Transverse colon (tissue), 4 donors: Measurements from ENCODE around the gene SETD3.

Experiments
- EP300 ChIP-seq: sonication (generic); formaldehyde crosslinking; IDR thresholded peaks from one replicate; pipeline ENCODE4 v1.6.1; 2017; ENCODE audit warnings: antibody characterized with exemption, low read depth
- POLR2A ChIP-seq: fragments of 450-650 bp; IDR thresholded peaks from one replicate; pipeline ENCODE4 v1.6.1; 2016; ENCODE audit warnings: antibody characterized with exemption, mild to moderate bottlenecking, moderate library complexity
- POLR2AphosphoS5 ChIP-seq, 3 donors: sonication (generic); formaldehyde crosslinking; IDR thresholded peaks; one replicate each; pipeline ENCODE4 v1.6.1; 2016; ENCODE audit warnings: antibody characterized with exemption in 3 of 3
- TF ChIP-seq, protein P1 (sequence below), 5 experiments: fragments of 200-600 bp in 3 of 5; fragments of 450-650 bp in 2 of 5; sonication (generic) in 3 of 5; IDR thresholded peaks; 1 replicate in 2 of 5; 2 replicates in 3 of 5; pipeline ENCODE4 v1.5.1; 2016 to 2017; ENCODE audit warnings: antibody characterized with exemption in 5 of 5, inconsistent platforms in 3 of 5, mild to moderate bottlenecking in 2 of 5, moderate library complexity in 1 of 5

- TF ChIP-seq, protein P1, sequence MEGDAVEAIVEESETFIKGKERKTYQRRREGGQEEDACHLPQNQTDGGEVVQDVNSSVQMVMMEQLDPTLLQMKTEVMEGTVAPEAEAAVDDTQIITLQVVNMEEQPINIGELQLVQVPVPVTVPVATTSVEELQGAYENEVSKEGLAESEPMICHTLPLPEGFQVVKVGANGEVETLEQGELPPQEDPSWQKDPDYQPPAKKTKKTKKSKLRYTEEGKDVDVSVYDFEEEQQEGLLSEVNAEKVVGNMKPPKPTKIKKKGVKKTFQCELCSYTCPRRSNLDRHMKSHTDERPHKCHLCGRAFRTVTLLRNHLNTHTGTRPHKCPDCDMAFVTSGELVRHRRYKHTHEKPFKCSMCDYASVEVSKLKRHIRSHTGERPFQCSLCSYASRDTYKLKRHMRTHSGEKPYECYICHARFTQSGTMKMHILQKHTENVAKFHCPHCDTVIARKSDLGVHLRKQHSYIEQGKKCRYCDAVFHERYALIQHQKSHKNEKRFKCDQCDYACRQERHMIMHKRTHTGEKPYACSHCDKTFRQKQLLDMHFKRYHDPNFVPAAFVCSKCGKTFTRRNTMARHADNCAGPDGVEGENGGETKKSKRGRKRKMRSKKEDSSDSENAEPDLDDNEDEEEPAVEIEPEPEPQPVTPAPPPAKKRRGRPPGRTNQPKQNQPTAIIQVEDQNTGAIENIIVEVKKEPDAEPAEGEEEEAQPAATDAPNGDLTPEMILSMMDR (IDR thresholded peaks at IDR 0.05) = no peak
- no peak for TF ChIP-seq POLR2AphosphoS5 (IDR thresholded peaks at IDR 0.05)
- TF ChIP-seq POLR2A = no peak
- no peak for TF ChIP-seq EP300
These were observed 28.4 kb upstream of the SETD3 start for GRCh38 chr14:99508896-99509629.
